Middle frontal gyrus (tissue), 1 donor: ENCODE results near the gene CORIN.

ENCODE experiments used
- DNase-seq: peaks from one replicate; pipeline ENCODE4 v3.0.0-alpha.2; 2015; ENCODE audit warnings: low spot score; ENCODE audit errors: extremely low spot score

Gene CORIN

GRCh38 chr4:47837908-47838294, at the start of gene CORIN:
TSS of gene CORIN (minus strand) at chr4:47838067. CDS start at chr4:47837949, 118 bp downstream.
- no peak for DNase-seq

DNA sequence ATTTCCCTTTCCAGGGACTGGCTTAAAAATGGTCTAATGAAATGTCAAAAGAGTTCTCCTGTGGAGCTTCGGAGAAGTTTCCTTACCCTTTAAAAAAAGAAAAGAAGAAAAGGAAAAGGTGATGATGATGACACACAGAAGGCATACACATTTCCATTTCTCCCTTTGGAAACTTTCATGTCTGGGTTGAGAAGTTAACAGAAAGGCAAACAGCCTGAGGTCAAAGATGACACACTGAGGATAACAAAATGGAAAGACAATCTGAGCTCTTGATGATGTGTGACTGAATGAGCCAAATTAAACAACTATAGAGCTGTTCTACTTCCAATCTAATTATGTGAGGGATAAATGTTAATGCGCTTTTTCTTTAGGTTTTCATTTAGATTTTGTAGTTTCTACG, 44.4 kb upstream of the CORIN start:
- DNase-seq, result no peak

DNA sequence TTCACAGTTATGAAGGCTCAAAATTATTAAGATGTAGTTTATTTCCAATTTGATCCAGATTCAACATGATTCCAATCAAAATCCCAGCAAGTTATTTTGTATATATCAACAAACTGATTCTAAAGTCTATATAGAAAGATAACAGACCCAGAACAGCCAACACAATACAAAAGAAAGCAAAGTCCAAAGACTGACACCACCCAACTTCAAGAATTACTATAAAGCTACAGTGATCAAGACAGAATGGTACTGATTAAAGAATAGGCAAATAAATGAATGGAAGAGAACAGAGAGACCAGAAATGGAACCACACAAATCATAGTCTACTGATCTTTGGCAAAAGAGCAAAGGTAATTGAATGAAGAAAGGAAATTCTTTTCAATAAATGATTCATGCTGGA, 41.6 kb upstream of the CORIN start:
- no peak for DNase-seq

GRCh38 chr4:47876784-47877546, 39.1 kb upstream of the CORIN start:
- DNase-seq, result no peak

DNA sequence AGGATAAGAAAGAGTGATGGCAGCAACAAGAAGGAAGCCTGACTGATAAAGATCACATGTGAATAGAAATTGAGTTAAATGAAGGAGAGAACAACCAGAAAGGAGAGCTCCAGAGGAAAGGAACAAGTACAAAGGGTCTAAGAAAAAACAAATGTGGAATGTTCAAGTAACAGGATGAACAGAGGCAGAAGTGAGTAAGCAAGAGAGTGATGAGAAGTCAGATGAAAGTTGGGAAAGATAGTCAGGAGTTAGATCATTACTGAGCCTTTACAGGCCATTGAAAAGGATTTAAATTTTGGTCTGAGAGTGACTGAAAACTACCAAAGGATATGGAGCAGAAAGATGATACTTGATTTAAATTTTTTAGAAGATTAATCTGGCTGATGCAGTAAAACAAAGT, 38.4 kb upstream of the CORIN start:
- DNase-seq, result no peak

DNA sequence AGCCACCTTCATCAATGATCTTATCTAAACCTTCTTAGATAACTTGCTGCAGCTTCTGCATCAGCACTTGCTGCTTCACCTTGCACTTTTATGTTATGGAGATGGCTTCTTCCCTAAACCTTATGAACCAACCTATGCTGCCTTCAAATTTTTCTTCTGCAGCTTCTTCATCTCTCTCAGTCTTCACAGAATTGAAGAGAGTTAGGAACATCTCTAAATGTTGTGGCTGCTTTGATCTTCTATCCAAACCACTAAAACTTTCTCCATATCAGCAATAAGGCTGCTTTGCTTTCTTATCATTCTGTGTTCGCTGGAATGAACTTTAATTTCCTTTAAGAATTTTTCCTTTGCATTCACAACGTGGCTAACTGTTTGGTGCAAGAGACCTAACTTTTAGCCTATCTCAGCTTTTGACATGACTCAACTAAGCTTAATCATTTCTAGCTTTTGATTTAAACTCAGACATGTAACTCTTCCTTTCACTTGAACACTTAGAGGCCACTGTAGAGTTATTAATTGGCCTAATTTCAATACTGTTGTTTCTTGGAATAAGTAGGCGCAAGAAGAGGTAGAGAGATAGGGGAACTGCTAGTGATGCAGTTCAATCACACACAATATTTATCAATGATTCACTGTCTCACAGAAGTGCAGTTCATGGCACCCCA, 36.1 kb upstream of the CORIN start:
- no peak for DNase-seq

GRCh38 chr4:47863486-47863885, 25.6 kb upstream of the CORIN start:
- DNase-seq, result no peak

GRCh38 chr4:47862297-47862696, 24.4 kb upstream of the CORIN start:
- DNase-seq, result no peak

DNA sequence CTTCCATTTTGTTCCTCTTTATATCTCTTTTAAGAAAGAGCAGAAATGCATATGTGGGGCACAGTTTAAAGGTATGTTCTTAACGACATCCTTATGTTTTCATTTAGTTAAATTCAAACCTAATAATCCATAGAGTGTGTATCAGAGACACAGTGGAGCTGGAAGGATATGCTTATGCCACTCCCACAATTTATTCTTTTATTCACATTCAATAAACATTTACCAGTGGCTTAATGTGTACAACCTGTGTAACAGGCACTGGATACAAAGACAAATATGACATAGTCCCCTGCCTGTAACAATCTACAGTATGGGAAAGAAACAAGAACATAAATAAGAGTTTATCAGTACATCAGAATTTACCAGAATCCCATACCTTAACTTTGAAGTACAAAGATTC, 22.4 kb upstream of the CORIN start:
- no peak for DNase-seq

GRCh38 chr4:47858006-47858405, 20.1 kb upstream of the CORIN start:
- DNase-seq, result no peak

GRCh38 chr4:47856713-47857112, 18.8 kb upstream of the CORIN start:
- no peak for DNase-seq

DNA sequence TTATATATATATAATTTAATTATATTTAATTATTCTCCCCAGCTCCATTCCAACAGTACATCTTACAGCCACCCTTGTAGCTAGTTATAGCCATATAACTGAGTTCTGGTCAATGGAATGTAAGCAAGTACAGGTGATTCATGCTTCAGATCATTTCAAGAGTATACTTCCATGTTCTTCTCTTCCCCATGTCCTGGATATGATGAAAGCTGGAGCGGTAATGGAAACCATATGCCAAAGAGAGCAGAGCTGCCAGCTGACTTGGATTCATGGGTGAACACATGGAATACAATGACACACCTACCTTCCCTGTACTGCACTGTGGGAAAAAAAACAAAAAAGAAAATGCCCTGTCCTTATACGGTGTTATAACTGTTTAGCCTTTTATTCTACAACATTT, 17.5 kb upstream of the CORIN start:
- DNase-seq, result no peak

GRCh38 chr4:47852136-47852535, 14.3 kb upstream of the CORIN start:
- DNase-seq, result no peak

- DNase-seq, result no peak
Observed at GRCh38 chr4:47849466-47849865, 11.6 kb upstream of the CORIN start.

DNA sequence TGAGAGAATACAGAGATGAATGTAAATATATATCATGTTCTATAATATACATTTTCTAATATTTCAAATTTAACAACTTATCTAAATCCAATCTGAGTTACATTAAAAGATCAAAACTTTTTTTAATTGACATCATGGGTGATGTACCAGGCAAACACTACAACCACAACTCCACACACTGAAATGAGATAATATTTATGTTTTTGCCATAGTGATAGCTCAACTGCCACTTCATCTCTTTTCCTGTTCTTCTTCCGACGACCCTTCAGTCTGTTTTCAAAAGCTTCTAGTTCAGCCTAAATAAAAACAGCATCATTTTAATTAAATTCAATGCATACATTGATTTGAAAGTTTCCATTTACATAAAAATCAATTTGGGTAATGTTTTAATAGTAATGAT, 10.2 kb upstream of the CORIN start:
- no peak for DNase-seq

GRCh38 chr4:47842985-47843384, 5.1 kb upstream of the CORIN start:
- DNase-seq, result no peak

- DNase-seq, result no peak
Observed at GRCh38 chr4:47840291-47840690, 2.4 kb upstream of the CORIN start.

DNA sequence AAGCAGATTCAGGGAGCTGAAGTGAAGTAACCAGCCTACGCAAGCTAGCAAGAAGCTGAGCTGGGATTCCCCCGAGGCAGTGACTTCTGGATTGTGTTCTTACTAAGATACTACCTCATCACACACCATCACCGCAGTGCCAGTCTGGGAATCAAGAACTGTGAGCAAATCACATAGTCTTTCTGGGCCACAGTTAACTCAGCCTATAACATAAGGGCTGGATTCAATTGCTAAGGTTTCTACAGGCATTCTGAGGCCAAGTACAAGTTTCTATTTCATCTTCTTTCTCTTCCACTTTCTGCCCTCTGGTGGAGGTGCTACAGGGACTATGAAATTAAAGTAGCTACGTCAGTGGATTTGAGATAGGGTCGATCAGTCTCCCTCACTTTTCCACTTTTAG, 1.4 kb upstream of the CORIN start:
- DNase-seq, result no peak

DNA sequence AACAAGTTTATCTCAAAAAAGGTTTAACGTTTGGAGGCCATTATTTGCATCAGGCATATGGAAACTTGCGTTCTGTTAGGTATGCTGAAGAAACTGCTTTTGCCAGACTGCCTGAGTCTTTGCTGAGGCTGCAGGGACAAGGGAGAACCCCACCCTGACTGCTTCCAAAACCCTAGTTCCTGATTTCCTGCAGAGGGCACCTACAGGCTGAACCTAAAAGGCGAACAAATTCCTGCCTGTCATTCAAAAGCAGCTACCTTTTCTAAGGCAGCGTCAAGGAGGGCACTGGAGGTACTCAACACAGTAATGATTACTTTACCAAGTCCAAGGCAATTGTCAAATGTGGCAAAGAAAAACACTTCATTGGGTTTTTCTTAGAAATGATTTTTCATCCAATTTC, 578 bp upstream of the CORIN start:
- DNase-seq, result no peak

DNA sequence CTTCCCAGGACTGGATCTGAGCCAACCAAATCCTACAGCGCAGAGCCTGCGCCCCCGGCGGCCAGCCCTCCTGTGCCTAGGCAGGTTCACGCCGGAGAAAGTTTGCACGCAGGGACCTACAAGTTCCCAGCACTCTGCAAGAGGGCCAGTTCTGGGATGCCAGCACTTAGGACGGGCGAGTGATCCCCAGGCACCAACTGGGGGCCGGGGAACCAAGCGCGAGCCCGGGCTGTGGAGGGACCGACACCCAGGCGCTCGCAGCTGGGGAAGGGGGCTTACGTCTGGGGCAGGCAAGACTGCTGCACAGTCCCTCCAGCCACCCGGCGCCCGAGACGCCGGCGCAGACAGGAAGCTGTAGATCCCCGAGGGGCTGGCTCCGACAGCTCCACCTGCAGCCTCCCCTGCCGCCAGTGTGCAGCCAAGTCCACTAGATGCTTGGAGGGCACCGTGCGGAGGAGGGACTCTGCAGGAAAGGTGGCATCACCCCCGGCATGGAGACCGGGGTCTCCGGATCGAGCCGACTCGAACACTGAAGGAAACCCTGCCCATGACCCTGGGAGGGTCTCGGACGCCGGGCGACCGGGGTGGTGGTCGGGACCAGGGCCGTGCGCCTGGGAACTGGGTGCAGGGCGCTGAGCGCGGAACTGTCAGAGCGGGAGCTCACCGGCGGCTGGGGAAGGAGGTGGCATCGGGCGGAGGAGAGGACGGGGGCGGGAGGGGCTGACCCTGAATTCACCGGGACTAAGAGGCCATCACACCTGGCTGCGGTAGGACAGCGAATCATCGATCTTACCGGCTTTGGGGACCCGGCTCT, 566 bp downstream of the CORIN start:
- no peak for DNase-seq

DNA sequence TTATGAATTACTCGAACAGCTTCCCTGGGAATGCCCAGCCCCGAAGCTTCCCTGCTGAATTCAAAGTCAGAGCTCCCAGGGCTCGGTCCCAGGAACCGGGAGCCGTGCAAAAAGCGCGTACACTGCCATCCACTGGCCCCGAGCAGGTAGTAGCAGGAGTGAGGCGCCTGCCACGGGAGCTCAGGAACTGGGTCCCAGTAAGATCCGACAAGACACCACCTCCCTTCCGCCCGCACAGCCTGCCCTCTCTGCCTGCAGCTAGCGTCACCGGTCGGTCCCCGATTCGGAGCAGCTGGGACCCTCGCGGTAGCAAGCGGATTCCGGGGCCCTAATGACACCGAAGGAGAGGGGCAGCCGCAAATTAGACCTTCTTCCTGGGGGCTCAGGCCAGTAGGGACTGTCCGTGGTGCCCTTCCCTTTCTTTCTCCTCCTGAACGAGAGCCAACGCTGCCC, 1.2 kb downstream of the CORIN start:
- DNase-seq, result peak; percentile 56

GRCh38 chr4:47835494-47835893, 2.4 kb downstream of the CORIN start:
- no peak for DNase-seq
